Mesendoderm (in vitro differentiated cells): ENCODE results near the gene GMCL1.

ENCODE experiments used
- DNase-seq: peaks from one replicate; pipeline ENCODE4 v3.0.0; 2013
- H2AK5ac ChIP-seq: 2 replicates; pipeline ENCODE4 v1.6.1; 2013; ENCODE audit warnings: low read length, inconsistent platforms
- H2BK120ac ChIP-seq: 2 replicates; pipeline ENCODE4 v1.6.1; 2013; ENCODE audit warnings: low read depth, mild to moderate bottlenecking, low read length, moderate library complexity, mixed read lengths
- H2BK15ac ChIP-seq: replicated peaks from 2 replicates; pipeline ENCODE4 v1.6.1; 2013; ENCODE audit warnings: low read depth, mild to moderate bottlenecking, moderate library complexity
- H2BK5ac ChIP-seq: 2 replicates; pipeline ENCODE4 v1.6.1; 2013; ENCODE audit warnings: low read length, inconsistent platforms
- H3K18ac ChIP-seq: 2 replicates; pipeline ENCODE4 v1.6.1; 2013; ENCODE audit warnings: mild to moderate bottlenecking, low read length, mixed read lengths
- H3K23ac ChIP-seq: one replicate; pipeline ENCODE4 v1.6.1; 2013; ENCODE audit warnings: low read length
- H3K27ac ChIP-seq: 2 replicates; pipeline ENCODE4 v1.5.1; 2013; ENCODE audit warnings: low read depth, mild to moderate bottlenecking, inconsistent platforms, low read length, moderate library complexity
- H3K27me3 ChIP-seq: 2 replicates; pipeline ENCODE4 v1.6.1; 2013; ENCODE audit warnings: low read length, control low read depth, mild to moderate bottlenecking, inconsistent platforms; ENCODE audit not compliant: insufficient read depth, poor library complexity
- H3K36me3 ChIP-seq: 2 replicates; pipeline ENCODE4 v1.6.1; 2013; ENCODE audit warnings: low read length, inconsistent platforms; ENCODE audit not compliant: control insufficient read depth, insufficient read depth
- H3K4ac ChIP-seq: one replicate; pipeline ENCODE4 v1.6.1; 2013; ENCODE audit warnings: low read depth, mild to moderate bottlenecking, low read length, moderate library complexity
- H3K4me1 ChIP-seq: 2 replicates; pipeline ENCODE4 v1.6.1; 2013; ENCODE audit warnings: low read depth, low read length, inconsistent platforms; ENCODE audit not compliant: control insufficient read depth
- H3K4me2 ChIP-seq: 2 replicates; pipeline ENCODE4 v1.6.1; 2013; ENCODE audit warnings: low read length
- H3K4me3 ChIP-seq: 2 replicates; pipeline ENCODE4 v1.5.1; 2013; ENCODE audit warnings: mild to moderate bottlenecking, low read length
- H3K56ac ChIP-seq: one replicate; pipeline ENCODE4 v1.6.1; 2013; ENCODE audit warnings: low read length
- H3K79me1 ChIP-seq: 2 replicates; pipeline ENCODE4 v1.6.1; 2013; ENCODE audit warnings: low read length, inconsistent platforms
- H3K79me2 ChIP-seq: 2 replicates; pipeline ENCODE4 v1.6.1; 2013; ENCODE audit warnings: mild to moderate bottlenecking, low read length; ENCODE audit not compliant: control insufficient read depth, insufficient read depth
- H3K9ac ChIP-seq: 2 replicates; pipeline ENCODE4 v1.6.1; 2013; ENCODE audit warnings: low read length, inconsistent platforms
- H4K5ac ChIP-seq: one replicate; pipeline ENCODE4 v1.6.1; 2013; ENCODE audit warnings: low read length
- H4K8ac ChIP-seq: one replicate; pipeline ENCODE4 v1.6.1; 2013; ENCODE audit warnings: low read depth, mild to moderate bottlenecking, control low read depth, low read length, moderate library complexity
- WGBS: extraction: QIAGEN DNeasy Blood & Tissue Kit; methylation state at CpG from one replicate; pipeline ENCODE4 v1.1.7; 2013; ENCODE audit warnings: low lambda C conversion rate, missing lambda C conversion rate; ENCODE audit not compliant: insufficient coverage; ENCODE audit errors: extremely low coverage; 5-methylcytosine and 5-hydroxymethylcytosine counted together

GMCL1 gene

DNA sequence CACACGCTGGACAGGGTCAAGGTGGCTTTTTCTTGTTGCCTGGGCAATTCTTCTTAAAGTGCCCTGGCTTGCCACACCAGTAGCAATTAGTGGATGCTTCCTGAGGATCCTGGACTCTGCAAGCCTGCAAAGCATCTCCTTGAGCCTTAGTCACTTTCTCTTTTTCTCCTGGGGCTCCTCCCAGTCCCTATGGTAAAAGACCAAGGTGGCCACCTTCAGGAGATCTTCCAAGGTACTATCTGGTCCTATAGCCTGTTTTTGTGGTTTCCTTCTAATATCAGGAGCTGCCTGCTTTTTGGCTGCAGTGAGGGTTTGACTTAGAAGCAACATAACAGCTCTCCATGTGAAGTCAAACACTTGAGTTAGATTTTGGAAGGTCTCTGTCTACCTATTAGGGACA lies 33.3 kb upstream of the GMCL1 start:
- H3K23ac ChIP-seq = no peak overlapping the region
- DNase-seq = no peak
- no peaks in the 10 kb centered on the region for H3K79me2 ChIP-seq
- no peak overlapping the region for H2AK5ac ChIP-seq
- no peak overlapping the region for H2BK120ac ChIP-seq
- H3K9ac ChIP-seq = no peak overlapping the region
- H3K56ac ChIP-seq = no peak overlapping the region
- no peak overlapping the region for H2BK15ac ChIP-seq
- WGBS = no CpG with 5 or more reads among the region's 1 CpG
- no peak overlapping the region for H3K4me2 ChIP-seq
- no peak overlapping the region for H3K18ac ChIP-seq
- peaks cover 24% of the 10 kb centered on the region for H3K4me1 ChIP-seq
- H3K4ac ChIP-seq = no peak overlapping the region
- H4K8ac ChIP-seq = no peak overlapping the region
- H3K27me3 ChIP-seq = no peaks in the 10 kb centered on the region
- H4K5ac ChIP-seq = no peak overlapping the region
- no peak overlapping the region for H3K4me3 ChIP-seq
- H3K36me3 ChIP-seq = no peaks in the 10 kb centered on the region
- H2BK5ac ChIP-seq = no peak overlapping the region
- no peak overlapping the region for H3K27ac ChIP-seq
- H3K79me1 ChIP-seq = no peaks in the 10 kb centered on the region

- H4K5ac ChIP-seq = no peak overlapping the region
- H2AK5ac ChIP-seq = peak overlapping the region; percentile 41
- H3K79me2 ChIP-seq = no peaks in the 10 kb centered on the region
- no peaks in the 10 kb centered on the region for H3K79me1 ChIP-seq
- DNase-seq = no peak
- WGBS = no CpG with 5 or more reads among the region's 4 CpGs
- H2BK15ac ChIP-seq = no peak overlapping the region
- peak overlapping the region; percentile 68 for H3K56ac ChIP-seq
- no peaks in the 10 kb centered on the region for H3K36me3 ChIP-seq
- no peak overlapping the region for H3K4me3 ChIP-seq
- no peak overlapping the region for H3K18ac ChIP-seq
- no peak overlapping the region for H2BK5ac ChIP-seq
- no peaks in the 10 kb centered on the region for H3K27me3 ChIP-seq
- no peak overlapping the region for H3K9ac ChIP-seq
- no peak overlapping the region for H3K4ac ChIP-seq
- H2BK120ac ChIP-seq = no peak overlapping the region
- H3K27ac ChIP-seq = no peak overlapping the region
- no peak overlapping the region for H4K8ac ChIP-seq
- no peak overlapping the region for H3K23ac ChIP-seq
- H3K4me2 ChIP-seq = no peak overlapping the region
- peaks cover 25% of the 10 kb centered on the region for H3K4me1 ChIP-seq
Observed at GRCh38 chr2:69797235-69797634, 32.2 kb upstream of the GMCL1 start.

DNA sequence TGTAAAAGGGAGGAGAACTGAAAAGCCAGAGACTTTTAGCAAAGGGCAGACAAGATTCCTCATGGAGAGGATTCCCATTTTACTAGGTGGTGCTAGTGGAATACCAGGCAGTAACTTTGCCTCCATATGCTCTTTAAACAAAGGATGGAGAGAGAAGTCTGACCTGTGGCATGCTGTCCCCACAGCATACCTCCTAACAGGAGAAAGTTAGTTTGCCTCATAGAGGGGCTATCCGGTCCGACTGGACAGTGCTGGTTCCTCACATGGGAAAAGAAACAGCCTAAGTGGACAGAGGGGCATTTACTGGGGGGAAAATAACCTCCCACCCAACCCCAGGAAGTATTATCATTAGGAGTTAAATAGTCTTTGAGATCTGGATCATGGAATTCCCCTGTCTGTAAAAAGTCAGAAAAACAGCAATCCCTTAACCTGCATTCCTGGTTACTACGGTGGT lies 31.6 kb upstream of the GMCL1 start:
- WGBS = no CpG with 5 or more reads among the region's 3 CpGs
- Histone ChIP-seq H3K79me1 (no peaks in the 10 kb centered on the region), H3K79me2 (no peaks in the 10 kb centered on the region), H2AK5ac (peak overlapping the region; percentile 41), H3K4ac (peak overlapping the region; percentile 18), H3K23ac (no peak overlapping the region), H3K27me3 (no peaks in the 10 kb centered on the region), H3K18ac (peak overlapping the region; percentile 96), H3K4me3 (no peak overlapping the region), H3K4me1 (peaks cover 25% of the 10 kb centered on the region), H3K36me3 (no peaks in the 10 kb centered on the region), H3K27ac (peak overlapping the region; percentile 91), H3K9ac (peak overlapping the region; percentile 12), H3K4me2 (no peak overlapping the region), H2BK15ac (no peak overlapping the region), H3K56ac (peak overlapping the region; percentile 68), H4K5ac (no peak overlapping the region), H4K8ac (no peak overlapping the region), H2BK5ac (peak overlapping the region; percentile 19), H2BK120ac (peak overlapping the region; percentile 64)
- no peak for DNase-seq

GRCh38 chr2:69798290-69798908 lies 31.1 kb upstream of the GMCL1 start:
- H3K9ac ChIP-seq = peak overlapping the region; percentile 57
- DNase-seq = peak; percentile 89
- H3K56ac ChIP-seq = peak overlapping the region; percentile 75
- H2AK5ac ChIP-seq = peak overlapping the region; percentile 12
- no peaks in the 10 kb centered on the region for H3K79me1 ChIP-seq
- H3K23ac ChIP-seq = no peak overlapping the region
- H2BK5ac ChIP-seq = peak overlapping the region; percentile 92
- H4K5ac ChIP-seq = no peak overlapping the region
- peak overlapping the region; percentile 91 for H3K27ac ChIP-seq
- H3K36me3 ChIP-seq = no peaks in the 10 kb centered on the region
- no CpG with 5 or more reads among the region's 7 CpGs for WGBS
- H3K4ac ChIP-seq = peak overlapping the region; percentile 91
- H3K4me3 ChIP-seq = no peak overlapping the region
- H3K27me3 ChIP-seq = no peaks in the 10 kb centered on the region
- H2BK120ac ChIP-seq = peak overlapping the region; percentile 76
- H3K18ac ChIP-seq = peak overlapping the region; percentile 96
- no peak overlapping the region for H4K8ac ChIP-seq
- no peak overlapping the region for H3K4me2 ChIP-seq
- peaks cover 25% of the 10 kb centered on the region for H3K4me1 ChIP-seq
- H3K79me2 ChIP-seq = no peaks in the 10 kb centered on the region
- peak overlapping the region; percentile 47 for H2BK15ac ChIP-seq

GRCh38 chr2:69798909-69799526 lies 30.4 kb upstream of the GMCL1 start:
- peak overlapping the region; percentile 57 for H3K9ac ChIP-seq
- no peaks in the 10 kb centered on the region for H3K79me2 ChIP-seq
- no peak overlapping the region for H4K8ac ChIP-seq
- DNase-seq = peak; percentile 95
- no peak overlapping the region for H2BK120ac ChIP-seq
- whole genome bisulfite sequencing = no CpG with 5 or more reads among the region's 4 CpGs
- peak overlapping the region; percentile 91 for H3K4ac ChIP-seq
- no peaks in the 10 kb centered on the region for H3K27me3 ChIP-seq
- H4K5ac ChIP-seq = no peak overlapping the region
- H3K27ac ChIP-seq = peak overlapping the region; percentile 93
- H3K56ac ChIP-seq = peak overlapping the region; percentile 75
- peaks cover 25% of the 10 kb centered on the region for H3K4me1 ChIP-seq
- H3K23ac ChIP-seq = no peak overlapping the region
- H3K4me3 ChIP-seq = no peak overlapping the region
- H2BK15ac ChIP-seq = peak overlapping the region; percentile 47
- H2AK5ac ChIP-seq = peak overlapping the region; percentile 12
- H3K18ac ChIP-seq = peak overlapping the region; percentile 96
- no peak overlapping the region for H3K4me2 ChIP-seq
- no peaks in the 10 kb centered on the region for H3K36me3 ChIP-seq
- peak overlapping the region; percentile 92 for H2BK5ac ChIP-seq
- H3K79me1 ChIP-seq = no peaks in the 10 kb centered on the region
